ENCODE measurements around the gene STARD3. TPM values are rescaled to one million over a fixed set of nuclear protein-coding genes. Genes with fewer than 3 reads are reported as not detected.

The STARD3 gene
- total RNA-seq, 2 donors from 2014 or later, result 32.8 to 35.4 TPM

Other genes with a start within 250 kb of the STARD3 start
- 10 to 100 TPM; 13.7 to 15.4 TPM for gene FBXL20, start 235.5 kb upstream of the STARD3 start, total RNA-seq
- gene MED1, start 185.9 kb upstream of the STARD3 start, total RNA-seq, result 10 to 100 TPM; 26.4 to 27.1 TPM
- gene CDK12, start 175.7 kb upstream of the STARD3 start, total RNA-seq, result 10 to 100 TPM; 37.6 to 40.8 TPM
- gene NEUROD2, start 29.2 kb upstream of the STARD3 start, total RNA-seq, result not detected
- 1 to 10 TPM in 1 of 2 donors, under 1 TPM in 1; 0.38 to 2.3 TPM for gene PPP1R1B, start 10.2 kb upstream of the STARD3 start, total RNA-seq
- 1 to 10 TPM in 1 of 2 donors, under 1 TPM in 1; 0.81 to 1.0 TPM for gene TCAP, start 28.2 kb downstream of the STARD3 start, total RNA-seq
- 1 to 10 TPM in 1 of 2 donors, under 1 TPM in 1; 0.62 to 3.1 TPM for gene PNMT, start 31.3 kb downstream of the STARD3 start, total RNA-seq
- gene PGAP3, start 50.9 kb downstream of the STARD3 start, total RNA-seq, result 10 to 100 TPM; 12.0 to 12.3 TPM
- 10 to 100 TPM; 33.0 to 42.8 TPM for gene ERBB2, start 62.9 kb downstream of the STARD3 start, total RNA-seq
- gene MIEN1, start 93.4 kb downstream of the STARD3 start, total RNA-seq, result 10 to 100 TPM; 27.4 to 33.6 TPM
- gene GRB7, start 100.8 kb downstream of the STARD3 start, total RNA-seq, result not detected
- 1 to 10 TPM; 1.6 TPM for gene IKZF3, start 227.2 kb downstream of the STARD3 start, total RNA-seq
- gene ZPBP2, start 231.1 kb downstream of the STARD3 start, total RNA-seq, result not detected

Data from posterior vena cava (tissue), 2 donors.